ENCODE data around the gene MED1.
"Not testable (repeated sequence)": the region's sequence is repeated elsewhere in the genome, so short reads cannot be mapped to it uniquely, and the experiment has no call there.

The MED1 gene, protein sequence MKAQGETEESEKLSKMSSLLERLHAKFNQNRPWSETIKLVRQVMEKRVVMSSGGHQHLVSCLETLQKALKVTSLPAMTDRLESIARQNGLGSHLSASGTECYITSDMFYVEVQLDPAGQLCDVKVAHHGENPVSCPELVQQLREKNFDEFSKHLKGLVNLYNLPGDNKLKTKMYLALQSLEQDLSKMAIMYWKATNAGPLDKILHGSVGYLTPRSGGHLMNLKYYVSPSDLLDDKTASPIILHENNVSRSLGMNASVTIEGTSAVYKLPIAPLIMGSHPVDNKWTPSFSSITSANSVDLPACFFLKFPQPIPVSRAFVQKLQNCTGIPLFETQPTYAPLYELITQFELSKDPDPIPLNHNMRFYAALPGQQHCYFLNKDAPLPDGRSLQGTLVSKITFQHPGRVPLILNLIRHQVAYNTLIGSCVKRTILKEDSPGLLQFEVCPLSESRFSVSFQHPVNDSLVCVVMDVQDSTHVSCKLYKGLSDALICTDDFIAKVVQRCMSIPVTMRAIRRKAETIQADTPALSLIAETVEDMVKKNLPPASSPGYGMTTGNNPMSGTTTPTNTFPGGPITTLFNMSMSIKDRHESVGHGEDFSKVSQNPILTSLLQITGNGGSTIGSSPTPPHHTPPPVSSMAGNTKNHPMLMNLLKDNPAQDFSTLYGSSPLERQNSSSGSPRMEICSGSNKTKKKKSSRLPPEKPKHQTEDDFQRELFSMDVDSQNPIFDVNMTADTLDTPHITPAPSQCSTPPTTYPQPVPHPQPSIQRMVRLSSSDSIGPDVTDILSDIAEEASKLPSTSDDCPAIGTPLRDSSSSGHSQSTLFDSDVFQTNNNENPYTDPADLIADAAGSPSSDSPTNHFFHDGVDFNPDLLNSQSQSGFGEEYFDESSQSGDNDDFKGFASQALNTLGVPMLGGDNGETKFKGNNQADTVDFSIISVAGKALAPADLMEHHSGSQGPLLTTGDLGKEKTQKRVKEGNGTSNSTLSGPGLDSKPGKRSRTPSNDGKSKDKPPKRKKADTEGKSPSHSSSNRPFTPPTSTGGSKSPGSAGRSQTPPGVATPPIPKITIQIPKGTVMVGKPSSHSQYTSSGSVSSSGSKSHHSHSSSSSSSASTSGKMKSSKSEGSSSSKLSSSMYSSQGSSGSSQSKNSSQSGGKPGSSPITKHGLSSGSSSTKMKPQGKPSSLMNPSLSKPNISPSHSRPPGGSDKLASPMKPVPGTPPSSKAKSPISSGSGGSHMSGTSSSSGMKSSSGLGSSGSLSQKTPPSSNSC (N-terminal part only)

GRCh38 chr17:39450847-39451581, at the start of gene MED1:
TSS of gene MED1 (minus strand) at chr17:39451263. CDS start at chr17:39451062, 201 bp downstream.
- peak; percentile 88 for DNase-seq (ENCODE audit: low read depth)

GRCh38 chr17:39496921-39497320, 45.9 kb upstream of the MED1 start:
- not testable (repeated sequence) for DNase-seq (ENCODE audit: low read depth)

- DNase-seq (ENCODE audit: low read depth) = no peak
Observed at GRCh38 chr17:39487946-39488345, 36.9 kb upstream of the MED1 start.

DNA sequence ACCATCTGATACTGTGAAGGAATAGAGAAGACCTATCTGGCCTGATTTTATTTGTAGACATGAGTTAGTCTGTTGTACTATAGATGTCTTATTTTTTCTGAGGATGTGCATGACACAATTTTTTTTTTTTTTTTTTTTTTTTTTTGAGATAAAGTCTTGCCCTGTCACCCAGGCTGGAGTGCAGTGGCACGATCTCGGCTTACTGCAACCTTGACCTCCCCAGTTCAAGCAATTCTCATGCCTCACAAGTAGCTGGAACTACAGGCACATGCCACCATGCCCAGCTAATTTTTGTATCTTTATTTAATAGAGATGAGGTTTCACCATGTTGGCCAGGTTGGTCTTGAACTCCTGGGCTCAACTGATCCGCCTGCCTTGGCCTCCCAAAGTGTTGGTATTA, 36.4 kb upstream of the MED1 start:
- not testable (repeated sequence) for DNase-seq (ENCODE audit: low read depth)

DNA sequence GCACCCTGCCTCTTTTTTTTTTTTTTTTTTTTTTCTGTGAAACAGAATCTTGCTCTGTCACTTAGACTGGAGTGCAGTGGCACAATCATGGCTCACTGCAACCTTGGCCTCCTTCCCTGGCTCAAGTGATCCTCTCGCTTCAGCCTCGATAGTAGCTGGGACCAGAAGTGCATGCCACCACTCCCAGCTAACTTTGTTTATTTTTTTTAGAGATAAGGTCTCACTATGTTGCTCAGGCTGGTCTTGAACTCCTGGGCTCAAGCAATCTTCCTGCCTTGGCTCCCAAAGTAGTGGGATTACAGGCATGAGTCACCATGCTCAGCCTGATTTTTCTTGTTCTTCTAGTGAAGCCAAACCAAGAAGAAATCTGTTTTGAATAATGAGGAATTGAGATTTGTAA, 35.2 kb upstream of the MED1 start:
- no peak for DNase-seq (ENCODE audit: low read depth)

- DNase-seq (ENCODE audit: low read depth) = no peak
Observed at GRCh38 chr17:39485555-39485954, 34.5 kb upstream of the MED1 start.

- no peak for DNase-seq (ENCODE audit: low read depth)
Observed at GRCh38 chr17:39484178-39484577, 33.1 kb upstream of the MED1 start.

DNA sequence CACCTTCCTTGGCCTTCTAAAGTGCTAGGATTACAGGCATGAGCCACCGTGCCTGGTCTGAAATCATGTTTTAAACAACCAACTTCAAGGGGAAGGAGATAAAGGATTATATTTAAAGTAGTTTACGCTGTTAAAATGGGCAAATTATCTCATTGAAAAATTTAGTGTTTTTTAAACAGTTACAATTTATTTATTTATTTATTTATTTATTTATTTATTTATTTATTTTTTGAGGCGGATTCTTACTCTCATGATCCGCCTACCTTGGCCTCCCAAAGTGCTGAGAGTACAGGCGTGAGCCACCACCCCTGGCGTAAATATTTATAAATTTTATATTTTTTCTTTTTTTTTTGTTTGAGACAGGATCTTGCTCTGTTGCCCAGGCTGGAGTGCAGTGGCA, 32.4 kb upstream of the MED1 start:
- no peak for DNase-seq (ENCODE audit: low read depth)

- not testable (repeated sequence) for DNase-seq (ENCODE audit: low read depth)
Observed at GRCh38 chr17:39479631-39480030, 28.6 kb upstream of the MED1 start.

DNA sequence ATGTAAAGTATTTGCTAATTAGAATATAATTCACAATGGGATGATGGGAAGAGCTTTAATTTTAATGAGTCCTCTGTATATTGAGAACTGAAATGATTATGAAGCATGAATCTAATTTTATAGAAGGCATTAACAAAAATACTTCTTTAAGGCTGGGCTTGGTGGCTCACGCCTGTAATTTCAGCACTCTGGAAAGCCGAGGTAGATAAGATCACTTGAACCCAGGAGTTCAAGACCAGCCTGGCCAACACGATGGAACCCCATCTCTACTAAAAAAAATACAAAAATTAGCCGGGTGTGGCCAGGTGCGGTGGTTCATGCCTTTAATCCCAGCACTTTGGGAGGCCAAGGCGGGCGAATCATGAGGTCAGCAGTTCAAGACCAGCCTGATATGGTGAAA, 22.2 kb upstream of the MED1 start:
- DNase-seq (ENCODE audit: low read depth) = no peak

- DNase-seq (ENCODE audit: low read depth) = not testable (repeated sequence)
Observed at GRCh38 chr17:39468610-39469009, 17.5 kb upstream of the MED1 start.

- DNase-seq (ENCODE audit: low read depth) = not testable (repeated sequence)
Observed at GRCh38 chr17:39464639-39465181, 13.6 kb upstream of the MED1 start.

GRCh38 chr17:39462631-39463375, 11.7 kb upstream of the MED1 start:
- DNase-seq (ENCODE audit: low read depth) = no peak

DNA sequence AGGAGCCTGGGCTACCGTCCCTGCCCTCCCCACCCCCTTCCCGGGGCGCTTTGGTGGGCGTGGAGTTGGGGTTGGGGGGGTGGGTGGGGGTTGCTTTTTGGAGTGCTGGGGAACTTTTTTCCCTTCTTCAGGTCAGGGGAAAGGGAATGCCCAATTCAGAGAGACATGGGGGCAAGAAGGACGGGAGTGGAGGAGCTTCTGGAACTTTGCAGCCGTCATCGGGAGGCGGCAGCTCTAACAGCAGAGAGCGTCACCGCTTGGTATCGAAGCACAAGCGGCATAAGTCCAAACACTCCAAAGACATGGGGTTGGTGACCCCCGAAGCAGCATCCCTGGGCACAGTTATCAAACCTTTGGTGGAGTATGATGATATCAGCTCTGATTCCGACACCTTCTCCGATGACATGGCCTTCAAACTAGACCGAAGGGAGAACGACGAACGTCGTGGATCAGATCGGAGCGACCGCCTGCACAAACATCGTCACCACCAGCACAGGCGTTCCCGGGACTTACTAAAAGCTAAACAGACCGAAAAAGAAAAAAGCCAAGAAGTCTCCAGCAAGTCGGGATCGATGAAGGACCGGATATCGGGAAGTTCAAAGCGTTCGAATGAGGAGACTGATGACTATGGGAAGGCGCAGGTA, 11.0 kb upstream of the MED1 start:
- DNase-seq (ENCODE audit: low read depth) = no peak

DNA sequence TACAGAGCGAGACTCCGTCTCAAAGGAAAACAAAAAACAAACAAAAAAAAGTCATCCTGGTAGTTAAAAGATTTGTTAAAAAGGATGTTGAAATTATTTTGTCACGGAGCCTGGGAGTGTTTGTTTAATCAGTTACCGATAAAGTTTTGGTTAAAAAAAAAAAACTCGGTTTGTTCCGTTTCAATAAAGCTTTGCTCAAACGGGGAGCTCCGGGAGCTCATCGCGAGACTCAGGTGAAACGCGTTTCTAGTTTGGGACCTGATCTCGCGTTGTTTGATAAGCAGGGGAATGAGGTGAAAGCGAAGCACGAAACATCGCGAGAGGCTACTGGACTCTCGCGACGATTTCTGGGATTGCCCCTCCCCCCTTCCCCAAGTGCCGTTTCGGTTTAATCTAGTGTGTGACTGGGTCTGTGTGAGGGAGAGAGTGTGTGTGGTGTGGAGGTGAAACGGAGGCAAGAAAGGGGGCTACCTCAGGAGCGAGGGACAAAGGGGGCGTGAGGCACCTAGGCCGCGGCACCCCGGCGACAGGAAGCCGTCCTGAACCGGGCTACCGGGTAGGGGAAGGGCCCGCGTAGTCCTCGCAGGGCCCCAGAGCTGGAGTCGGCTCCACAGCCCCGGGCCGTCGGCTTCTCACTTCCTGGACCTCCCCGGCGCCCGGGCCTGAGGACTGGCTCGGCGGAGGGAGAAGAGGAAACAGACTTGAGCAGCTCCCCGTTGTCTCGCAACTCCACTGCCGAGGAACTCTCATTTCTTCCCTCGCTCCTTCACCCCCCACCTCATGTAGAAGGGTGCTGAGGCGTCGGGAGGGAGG, 10.3 kb upstream of the MED1 start, which contains the start of gene CDK12:
TSS of gene CDK12 (plus strand) at position 374 of the 813 bp plus-strand sequence. CDS start 586 bp downstream, outside the sequence.
- DNase-seq (ENCODE audit: low read depth) = peak; percentile 94

- no peak for DNase-seq (ENCODE audit: low read depth)
Observed at GRCh38 chr17:39455919-39456318, 4.9 kb upstream of the MED1 start.

DNA sequence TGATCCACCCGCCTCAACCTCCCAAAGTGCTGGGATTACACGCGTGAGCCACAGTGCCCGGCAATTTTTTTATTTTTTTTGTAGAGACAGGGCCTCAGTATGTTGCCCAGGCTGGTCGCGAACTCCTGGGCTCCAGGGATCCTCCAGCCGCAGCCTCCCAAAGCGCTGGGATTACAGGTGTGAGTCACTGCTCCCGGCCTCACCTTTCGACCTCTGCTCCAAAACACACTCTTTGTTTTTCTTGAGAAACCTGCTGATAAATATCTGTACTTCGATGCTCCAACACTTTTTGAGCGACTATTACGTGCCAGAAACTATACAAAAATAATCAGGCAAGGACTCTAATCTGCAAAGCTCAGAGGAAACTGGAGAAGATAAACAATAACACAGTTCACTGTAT, 1.0 kb downstream of the MED1 start:
- DNase-seq (ENCODE audit: low read depth) = no peak

DNA sequence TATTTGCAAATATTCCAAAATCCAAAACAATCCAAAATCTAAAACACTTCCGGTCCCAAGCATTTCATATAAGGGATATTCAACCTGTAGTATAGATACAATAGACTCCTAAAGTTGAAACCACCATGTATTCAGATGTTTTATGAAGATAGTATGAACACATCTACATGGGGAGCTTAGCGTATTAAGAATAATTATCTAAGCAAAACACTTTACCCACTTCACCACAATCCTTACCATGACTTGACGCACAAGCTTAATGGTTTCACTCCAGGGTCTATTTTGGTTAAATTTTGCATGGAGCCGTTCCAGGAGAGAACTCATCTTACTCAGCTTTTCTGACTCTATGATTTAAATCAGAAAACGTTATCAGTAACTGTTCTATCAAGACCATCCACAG, 3.5 kb downstream of the MED1 start:
- no peak for DNase-seq (ENCODE audit: low read depth)

GRCh38 chr17:39443326-39443725, 7.7 kb downstream of the MED1 start:
- no peak for DNase-seq (ENCODE audit: low read depth)

All from activated T-cell treated with anti-CD3 and anti-CD28 coated beads for 24 hours (primary cell).